Stimulated activated CD4-positive, alpha-beta T cell treated with anti-CD3 and anti-CD28 coated beads, Interleukin-4, amount 100 ng/mL, for 1 hour (primary cell): ENCODE results near the gene BCL2L1.

ENCODE experiments used
- DNase-seq: peaks from one replicate; pipeline ENCODE4 v3.0.0-alpha.2; 2020

The BCL2L1 gene

GRCh38 chr20:31708736-31709534 is 13.7 kb downstream of the BCL2L1 start:
- DNase-seq, result no peak

- no peak for DNase-seq
These were observed 14.5 kb downstream of the BCL2L1 start for GRCh38 chr20:31707994-31708735.

DNA sequence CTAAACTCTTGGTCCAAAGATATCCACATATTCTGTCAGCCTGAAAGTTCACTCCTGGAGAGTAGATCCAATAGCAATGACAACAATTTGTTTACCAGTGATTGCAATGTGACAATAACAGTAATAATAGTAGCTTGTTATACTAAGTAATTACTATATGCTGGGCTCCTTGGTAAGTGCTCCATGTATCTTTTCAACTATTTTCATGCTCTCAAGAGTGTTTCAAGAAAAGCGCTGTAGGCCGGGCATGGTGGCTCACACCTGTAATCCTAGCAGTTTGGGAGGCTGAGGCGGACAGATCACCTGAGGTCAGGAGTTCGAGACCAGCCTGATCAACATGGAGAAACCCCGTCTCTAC is 15.4 kb downstream of the BCL2L1 start:
- no peak for DNase-seq

DNA sequence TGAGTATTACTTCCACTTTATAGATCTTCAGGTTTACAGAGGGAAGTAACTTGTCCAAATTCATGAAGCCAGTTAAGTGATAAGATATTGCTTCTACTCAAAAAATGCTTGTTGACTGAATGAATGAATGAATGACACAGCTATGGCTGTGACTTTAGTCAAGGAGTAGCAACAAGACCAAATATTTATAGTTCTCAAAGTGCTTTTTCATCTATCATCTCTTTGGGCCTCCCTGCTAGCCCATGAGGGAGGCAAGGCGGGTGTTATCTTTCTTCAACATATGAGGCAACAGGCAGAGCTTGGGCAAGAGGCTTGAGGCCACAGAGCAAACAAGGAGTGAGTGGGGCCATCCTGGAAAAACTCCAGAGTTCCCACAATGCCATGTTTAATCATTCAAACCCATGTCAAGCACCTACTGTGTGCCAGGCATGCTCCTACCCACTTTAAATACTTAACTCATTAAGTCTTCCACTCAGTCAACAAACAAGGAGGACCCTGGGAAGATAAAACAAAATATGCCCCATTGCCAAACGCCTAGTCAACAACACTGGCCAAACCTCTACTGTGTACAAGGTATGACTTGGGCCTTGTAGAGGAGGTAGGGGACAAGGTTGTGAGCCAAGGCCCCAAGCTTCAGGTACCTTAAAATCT is 15.9 kb downstream of the BCL2L1 start:
- DNase-seq, result no peak

DNA sequence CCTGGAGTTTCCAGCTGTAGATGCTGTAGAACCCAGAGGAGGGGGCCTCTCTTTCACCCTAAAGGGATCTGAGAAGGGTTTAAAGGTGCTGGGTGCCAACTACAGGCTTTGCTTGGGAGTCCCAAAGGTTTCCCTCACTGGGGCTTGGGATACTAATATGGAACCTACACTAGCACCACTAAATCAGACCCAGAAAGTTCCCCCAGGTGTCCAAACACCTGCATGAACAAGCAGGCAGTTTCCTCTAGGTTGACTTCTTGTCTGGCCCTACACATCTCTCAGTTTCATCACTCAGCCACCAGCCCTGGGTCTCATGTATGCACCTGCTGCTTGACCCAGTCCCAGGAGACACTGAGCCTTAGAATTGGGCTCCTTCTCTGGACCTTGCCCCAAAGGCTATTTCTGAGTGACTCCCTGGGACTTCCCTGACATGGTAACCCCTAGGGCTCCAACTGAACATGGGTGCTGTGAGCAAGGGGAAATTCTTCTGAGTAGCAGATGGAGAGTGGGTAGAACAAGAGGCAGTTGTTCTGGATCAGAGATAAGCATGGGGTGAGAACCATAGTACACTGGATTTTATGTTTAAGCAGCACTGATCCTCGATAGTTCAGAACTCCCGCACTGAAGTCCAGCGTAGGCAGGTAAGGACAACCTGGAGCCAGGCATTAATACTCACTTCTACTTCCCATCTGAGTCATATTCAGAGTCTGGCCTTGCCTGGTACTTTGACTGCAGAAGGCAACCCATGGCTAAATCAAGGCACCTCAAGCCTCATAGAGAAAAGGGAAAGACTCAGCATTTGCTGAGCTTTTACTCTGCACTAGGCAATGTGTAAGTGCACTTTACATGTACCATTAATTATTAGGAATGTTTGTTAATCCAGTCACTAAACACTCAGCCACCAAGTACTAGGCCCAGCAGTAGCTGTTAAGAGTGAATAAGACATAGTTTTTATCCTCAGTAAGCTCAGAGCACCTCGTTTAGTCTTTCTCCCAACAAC is 16.8 kb downstream of the BCL2L1 start:
- no peak for DNase-seq

DNA sequence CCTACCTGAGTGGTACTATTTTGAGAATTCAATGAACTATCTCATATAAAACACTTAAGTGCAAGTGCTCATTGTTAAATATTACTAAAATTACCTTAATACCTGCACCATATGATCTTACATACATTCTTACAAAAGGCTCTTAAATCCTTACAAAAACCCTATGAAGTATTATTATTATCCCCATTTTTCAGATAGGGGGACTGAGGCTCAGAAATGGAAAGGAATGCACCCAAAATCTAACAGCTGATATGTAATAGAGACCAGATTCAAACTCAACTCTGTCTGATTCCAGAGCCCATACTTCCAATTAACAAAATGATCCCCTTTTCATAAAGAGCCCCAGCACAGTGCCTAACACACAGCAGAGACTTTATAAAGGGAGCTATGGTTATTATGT is 17.5 kb downstream of the BCL2L1 start:
- no peak for DNase-seq

DNA sequence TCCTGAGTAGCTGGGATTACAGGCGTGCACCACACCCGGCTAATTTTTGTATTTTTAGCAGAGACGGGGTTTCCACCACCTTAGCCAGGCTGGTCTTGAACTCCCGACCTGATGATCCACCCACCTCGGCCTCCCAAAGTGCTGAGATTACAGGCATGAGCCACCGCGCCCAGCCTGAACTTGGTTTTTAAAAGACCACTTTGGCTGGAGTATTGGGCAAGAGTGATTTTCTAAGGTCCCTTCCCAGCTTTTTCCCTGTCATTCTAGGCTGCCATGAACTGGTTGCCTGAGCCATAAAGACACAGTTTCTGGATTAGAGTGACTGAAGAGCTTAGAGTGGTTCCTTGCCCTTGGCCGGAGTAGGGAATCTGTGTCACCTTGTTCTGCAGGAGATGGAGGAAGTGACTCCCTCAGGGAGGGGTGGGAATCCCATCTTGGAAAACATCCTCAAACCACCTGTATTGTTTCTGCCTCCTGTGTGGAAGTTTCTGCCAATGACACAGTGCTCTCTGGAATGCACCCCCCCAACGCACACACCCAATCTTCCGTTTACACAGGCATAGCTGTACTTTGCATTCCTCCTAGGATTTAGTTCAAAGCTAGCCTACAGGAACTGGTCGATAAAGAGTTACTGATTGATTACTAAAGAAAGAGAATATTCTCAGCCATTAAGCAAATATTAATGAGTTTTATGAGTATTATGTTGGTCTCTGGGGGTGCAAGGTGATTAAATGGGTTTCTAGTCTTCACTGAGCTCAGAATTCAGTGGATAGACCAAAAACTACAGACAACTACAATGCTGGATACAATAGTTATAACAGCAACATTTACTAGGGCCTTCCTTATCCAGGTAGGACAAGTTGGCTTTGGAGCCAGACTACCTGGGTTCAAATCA is 18.2 kb downstream of the BCL2L1 start:
- DNase-seq, result no peak

DNA sequence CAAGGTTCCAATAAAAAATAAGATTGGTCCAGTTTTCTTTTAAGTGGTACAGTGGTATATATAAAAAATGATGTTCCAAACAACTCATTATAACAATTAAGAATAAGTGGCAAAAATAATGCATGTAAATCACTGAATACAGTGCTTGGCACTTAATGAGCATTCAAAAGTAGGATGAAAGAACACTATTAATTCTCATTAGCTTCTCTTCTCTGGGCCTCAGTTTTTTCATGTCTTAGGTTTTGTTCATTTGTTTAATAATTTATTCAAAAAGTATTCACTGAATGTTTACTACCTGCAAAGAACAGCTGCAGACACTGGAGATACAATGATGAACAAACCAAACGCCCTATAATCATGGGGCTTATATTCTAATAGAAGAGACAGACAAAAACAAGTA is 21.1 kb downstream of the BCL2L1 start:
- DNase-seq, result no peak

GRCh38 chr20:31700747-31701146 is 21.9 kb downstream of the BCL2L1 start:
- DNase-seq, result no peak

- DNase-seq, result no peak
These were observed 22.6 kb downstream of the BCL2L1 start for GRCh38 chr20:31699801-31700728.

DNA sequence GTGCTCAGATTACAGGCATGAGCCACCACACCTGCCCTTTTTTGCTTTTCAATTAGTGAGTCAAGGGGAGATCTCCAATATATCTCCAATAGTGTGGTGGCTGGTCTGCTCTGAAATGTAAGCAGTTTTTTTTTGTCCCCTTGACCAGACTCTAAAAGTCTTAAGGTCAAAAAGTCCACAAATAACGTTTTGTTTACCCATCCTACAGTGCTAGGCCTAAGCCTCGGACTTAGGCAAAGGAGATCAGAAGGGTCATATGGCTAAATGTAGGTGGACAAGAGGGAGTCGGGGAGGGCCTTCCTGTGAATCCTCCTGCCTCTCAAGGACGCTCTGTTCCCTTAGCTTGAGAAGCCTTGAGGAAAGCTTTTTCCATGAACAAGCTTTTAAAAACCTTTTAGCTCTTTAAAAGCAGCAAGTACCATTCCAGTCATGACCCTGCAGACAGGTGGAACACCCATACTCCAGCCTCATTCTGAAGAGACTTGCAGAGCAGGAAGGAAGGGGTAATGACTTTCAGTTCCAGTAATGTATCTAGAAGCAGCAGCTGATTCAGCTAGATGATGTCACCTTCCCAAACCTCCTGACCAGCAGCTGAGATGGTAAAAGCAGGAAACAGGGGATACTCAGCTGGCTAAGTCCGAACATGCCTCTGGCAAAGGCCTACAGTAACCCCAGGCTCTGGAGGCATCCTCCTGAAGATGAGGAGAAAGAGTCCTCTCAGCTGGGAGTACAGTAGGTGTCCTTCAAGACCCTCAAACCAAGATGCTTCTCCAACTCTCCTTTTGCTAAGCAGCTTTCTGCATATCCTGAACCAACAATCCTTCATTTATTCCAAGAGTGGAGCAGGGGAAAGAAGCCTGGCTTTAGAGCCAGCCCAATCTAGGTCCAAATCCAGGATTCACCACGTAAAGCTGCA is 23.6 kb downstream of the BCL2L1 start:
- DNase-seq, result no peak

- no peak for DNase-seq
These were observed 24.3 kb downstream of the BCL2L1 start for GRCh38 chr20:31698243-31698802.

DNA sequence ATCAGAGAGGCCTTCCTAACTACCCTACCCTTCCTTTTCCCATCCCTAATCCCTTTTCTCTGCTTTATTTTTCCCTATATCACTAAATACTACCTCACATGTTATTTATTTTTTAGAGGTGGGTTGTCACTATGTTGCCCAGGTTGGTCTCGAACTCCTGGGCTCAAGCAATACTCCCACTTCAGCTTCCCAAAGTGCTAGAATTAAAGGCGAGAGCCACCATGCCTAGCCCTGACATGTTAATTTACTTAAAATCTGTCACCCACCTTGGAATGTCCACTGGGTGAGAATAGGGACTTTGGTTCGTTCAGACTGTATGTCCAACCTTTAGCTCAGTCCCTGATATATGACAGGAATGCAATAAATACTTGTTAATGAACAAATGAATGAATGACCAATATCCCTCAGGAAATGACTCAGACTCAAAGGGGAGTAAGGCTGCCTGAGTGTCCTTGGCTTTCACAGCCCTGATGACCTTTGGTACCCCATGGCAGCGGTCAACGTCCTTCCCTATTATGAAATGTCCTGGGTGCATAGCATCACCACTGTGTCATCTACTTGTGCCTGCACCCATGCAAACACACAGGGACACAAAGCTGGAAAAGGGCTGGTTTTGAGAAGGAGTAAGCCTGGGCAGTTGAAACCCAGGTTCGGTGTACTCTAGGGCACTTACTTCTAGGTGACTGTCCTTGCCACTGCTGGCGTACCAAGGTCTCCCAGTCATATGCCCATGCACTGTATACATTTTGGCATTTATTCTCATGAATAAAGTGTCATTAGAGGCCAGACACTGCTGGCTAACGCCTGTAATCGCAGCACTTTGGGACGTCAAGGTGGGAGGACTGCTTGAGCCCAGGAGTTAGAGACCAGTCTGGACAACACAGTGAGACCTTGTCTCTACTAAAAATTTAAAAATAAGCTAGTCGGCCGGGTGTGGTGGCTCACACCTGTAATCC is 26.5 kb downstream of the BCL2L1 start:
- DNase-seq, result no peak

- no peak for DNase-seq
These were observed 27.6 kb downstream of the BCL2L1 start for GRCh38 chr20:31694842-31695593.

- no peak for DNase-seq
These were observed 28.5 kb downstream of the BCL2L1 start for GRCh38 chr20:31693987-31694661.

- DNase-seq, result no peak
These were observed 29.3 kb downstream of the BCL2L1 start for GRCh38 chr20:31693402-31693801.
